HG02938 (cell line): ENCODE data around the gene SMARCAD1.

Source experiments
- ATAC-seq: cut with Tn5 transposase; IDR thresholded peaks from one replicate; pipeline ENCODE4 v1.9.1; 2021; ENCODE audit warnings: mild to moderate bottlenecking, moderate library complexity; ENCODE audit not compliant: unreplicated experiment

Gene SMARCAD1, protein sequence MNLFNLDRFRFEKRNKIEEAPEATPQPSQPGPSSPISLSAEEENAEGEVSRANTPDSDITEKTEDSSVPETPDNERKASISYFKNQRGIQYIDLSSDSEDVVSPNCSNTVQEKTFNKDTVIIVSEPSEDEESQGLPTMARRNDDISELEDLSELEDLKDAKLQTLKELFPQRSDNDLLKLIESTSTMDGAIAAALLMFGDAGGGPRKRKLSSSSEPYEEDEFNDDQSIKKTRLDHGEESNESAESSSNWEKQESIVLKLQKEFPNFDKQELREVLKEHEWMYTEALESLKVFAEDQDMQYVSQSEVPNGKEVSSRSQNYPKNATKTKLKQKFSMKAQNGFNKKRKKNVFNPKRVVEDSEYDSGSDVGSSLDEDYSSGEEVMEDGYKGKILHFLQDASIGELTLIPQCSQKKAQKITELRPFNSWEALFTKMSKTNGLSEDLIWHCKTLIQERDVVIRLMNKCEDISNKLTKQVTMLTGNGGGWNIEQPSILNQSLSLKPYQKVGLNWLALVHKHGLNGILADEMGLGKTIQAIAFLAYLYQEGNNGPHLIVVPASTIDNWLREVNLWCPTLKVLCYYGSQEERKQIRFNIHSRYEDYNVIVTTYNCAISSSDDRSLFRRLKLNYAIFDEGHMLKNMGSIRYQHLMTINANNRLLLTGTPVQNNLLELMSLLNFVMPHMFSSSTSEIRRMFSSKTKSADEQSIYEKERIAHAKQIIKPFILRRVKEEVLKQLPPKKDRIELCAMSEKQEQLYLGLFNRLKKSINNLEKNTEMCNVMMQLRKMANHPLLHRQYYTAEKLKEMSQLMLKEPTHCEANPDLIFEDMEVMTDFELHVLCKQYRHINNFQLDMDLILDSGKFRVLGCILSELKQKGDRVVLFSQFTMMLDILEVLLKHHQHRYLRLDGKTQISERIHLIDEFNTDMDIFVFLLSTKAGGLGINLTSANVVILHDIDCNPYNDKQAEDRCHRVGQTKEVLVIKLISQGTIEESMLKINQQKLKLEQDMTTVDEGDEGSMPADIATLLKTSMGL

DNA sequence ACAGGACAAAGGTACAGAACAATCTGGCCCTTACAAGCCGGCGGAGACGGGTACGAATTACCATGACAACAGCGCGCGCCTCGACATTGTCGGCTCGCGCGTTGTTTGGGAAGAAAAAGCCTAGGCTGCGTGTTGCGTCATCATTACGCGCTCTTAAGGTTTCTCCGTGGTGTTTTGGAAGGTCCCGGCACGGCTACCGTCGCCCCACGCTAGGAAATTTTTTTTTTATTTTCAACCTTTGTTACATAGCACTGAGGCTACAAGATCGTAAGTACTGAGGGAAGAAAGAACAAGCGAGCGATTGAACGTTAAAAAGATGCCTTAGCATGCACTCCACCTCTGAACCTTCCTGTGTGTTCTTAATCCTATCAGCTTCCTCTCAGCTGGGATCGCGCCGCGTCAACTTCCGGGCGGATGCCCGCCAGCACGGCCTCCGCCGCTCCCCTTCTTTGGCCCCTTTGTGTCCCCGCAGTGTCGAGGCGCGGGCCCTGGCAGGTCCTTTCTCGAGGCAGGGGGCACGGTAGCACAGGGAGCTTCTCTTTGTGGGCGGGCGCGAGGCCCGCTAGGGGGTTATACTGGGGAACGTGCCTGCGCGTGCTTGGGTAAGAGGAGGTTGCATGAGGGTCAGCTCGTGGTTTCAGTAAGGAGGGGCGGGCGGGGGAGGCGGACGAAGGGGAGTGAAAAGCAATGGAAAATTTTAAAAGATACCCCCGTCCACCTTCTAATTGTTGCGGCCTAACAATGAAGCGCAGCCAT, at the start of gene SMARCAD1:
SMARCAD1 (plus strand) TSS at position 397 of the 756 bp plus-strand sequence. CDS start 530 bp downstream, outside the sequence.
- peak; percentile 90 for ATAC-seq

DNA sequence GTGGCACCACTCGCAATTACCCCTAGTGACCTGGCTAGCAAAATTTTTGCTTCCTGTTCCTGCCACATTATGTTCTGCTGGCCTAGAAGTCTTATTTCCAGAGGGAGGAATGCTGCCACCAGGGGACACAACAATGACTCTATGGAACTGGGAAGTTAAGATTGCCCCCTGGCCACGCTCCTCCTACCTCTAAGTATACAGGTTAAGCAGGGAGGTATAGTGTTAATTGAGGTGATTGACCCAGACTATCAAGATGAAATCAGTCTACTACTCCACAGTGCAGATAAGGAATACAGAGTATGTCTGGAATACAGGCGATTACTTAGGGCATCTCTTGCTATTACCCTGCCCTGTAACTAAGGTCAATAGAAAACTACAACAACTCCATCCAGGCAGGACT, 48.8 kb upstream of the SMARCAD1 start:
- ATAC-seq: no peak

DNA sequence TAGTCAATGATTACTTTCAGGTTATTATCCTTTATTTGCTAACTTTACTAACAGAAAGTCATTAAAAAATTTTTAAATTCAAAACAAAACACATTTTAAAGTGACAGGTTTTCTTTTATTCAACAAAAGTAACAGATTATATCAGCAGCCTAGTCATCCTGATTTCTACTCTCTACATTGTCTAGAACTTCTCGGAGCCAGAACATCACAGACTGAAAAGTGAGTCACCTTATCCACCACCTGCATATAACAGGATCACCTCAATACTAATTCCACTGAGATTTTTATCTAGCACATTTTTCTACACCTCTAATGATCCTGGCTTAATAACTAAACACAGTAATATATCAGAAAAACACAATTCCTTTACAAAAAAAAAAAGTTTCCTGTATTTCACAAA, 47.9 kb upstream of the SMARCAD1 start:
- no peak for ATAC-seq

DNA sequence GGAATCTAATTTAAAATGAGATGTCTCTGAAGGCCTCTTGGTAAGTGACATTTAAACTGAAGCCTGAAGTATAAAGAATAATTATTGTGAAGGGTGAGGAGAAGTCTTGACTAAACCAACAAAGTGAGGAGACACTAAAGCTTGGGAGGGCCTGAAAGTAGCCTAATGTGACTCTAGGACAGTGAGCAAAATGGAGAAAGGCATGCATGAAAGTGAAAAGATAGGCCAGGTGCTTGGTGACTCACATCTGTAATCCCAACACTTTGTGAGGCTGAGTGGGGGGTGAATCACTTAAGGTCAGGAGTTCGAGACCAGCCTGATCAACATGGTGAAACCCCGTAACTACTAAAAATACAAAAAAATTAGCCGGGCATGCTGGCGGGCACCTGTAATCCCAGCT, 46.9 kb upstream of the SMARCAD1 start:
- no peak for ATAC-seq

DNA sequence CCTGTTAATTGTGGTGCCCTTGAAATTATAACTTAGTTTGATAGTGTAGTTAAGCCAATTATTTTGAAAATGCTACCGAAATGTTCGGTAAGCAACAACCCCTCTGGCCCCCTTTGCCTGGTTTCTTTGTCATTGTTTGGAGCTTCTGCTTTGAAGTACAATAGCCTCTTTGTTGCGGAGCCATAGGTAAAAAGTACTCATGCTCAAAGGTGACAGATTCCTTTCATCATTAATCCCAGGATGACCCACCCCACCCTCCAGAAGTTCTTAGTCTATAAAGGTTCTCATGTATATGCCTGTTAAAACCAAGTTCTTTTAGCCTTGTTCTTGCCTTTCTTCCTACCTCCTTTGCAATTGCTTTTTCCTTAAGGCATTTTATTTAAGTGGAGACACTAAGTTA, 42.4 kb upstream of the SMARCAD1 start:
- ATAC-seq: no peak

DNA sequence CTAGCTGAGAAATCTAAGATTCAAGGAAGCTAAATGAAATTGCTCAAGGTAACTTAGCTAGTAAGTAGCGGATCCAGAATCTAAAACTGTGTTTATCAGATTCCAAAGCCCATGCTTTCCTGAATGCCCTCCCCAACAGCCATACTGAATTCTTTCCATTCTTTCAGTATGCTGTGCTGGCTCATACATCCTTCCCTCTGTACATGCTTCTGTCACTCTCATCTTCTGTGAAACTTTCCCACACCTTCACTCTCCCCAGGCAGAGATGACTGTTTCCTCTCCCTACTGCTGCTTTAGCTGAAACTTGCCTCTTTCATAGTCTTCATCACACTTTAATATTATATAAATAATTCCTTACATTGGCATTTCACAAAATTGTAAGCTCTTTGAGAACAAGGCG, 39.3 kb upstream of the SMARCAD1 start:
- ATAC-seq: no peak

DNA sequence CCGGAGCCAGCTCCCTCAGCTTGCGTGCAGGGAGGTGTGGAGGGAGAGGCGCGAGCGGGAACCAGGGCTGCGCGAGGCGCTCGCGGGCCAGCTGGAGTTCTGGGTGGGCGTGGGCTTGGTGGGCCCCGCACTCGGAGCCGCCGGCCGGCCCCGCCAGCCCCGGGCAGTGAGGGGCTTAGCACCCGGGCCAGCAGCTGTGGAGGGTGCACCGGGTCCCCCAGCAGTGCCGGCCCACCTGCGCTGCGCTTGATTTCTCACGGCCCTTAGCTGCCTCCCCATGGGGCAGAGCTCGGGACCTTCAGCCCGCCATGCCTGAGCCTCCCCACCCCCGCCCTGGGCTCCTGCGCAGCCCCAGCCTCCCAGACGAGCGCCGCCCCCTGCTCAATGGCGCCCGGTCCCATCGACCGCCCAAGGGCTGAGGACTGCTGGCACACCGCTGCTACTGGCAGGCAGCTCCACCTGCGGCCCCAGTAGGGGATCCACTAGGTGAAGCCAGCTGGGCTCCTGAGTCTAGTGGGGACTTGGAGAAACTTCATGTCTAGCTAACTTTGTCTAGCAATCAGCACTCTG, 37.8 kb upstream of the SMARCAD1 start:
- ATAC-seq: no peak

DNA sequence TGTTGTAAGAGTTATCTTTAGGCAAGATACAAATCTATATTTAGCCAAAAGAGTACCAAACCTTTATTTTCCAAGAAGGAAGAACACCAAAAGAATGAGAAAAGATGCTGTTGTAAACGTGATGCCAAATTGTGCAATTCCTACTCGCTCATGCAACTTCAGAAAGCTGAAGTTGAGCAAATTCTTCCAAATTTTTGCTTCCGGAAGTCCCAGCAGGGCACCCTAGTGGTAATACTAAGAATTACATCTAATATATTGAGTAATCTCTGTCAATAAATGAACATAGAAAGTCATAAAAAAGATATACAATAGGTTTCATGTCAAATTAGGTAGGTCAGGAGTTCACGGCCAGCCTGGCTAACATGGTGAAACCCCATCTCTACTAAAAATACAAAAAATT, 36.0 kb upstream of the SMARCAD1 start:
- no peak for ATAC-seq

DNA sequence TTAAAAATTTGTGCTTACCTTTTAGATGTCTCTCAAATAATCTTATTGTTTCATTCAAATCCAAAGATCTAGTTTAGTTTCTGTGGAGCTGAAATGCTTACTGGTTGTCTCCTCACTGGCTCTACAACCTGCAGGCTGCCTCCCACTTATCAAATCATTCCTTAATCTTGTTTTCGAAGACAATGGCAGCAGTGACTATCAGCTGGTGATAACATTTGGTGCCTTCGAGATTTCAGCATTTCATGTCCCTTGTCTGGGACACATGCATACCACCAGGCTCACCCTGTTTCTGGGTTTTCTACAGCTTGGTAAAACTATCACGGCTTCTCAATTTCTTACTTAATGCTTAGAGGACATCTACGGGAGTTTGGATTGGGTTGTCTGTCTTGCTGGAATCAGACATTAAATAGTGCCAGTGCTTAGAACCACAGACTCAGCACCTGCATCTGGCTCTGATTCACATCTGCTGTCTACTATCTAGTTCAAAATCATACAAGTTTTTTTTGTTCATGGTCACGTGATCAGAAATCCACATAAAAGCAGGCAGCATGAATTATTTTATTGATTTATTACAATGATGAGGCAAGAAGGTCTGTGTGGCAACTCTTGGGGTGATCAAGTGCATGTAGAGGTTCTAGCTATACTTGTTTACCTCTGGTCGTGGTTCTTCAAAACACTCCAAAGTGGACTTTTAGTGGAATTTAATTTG, 32.0 kb upstream of the SMARCAD1 start:
- ATAC-seq: no peak

DNA sequence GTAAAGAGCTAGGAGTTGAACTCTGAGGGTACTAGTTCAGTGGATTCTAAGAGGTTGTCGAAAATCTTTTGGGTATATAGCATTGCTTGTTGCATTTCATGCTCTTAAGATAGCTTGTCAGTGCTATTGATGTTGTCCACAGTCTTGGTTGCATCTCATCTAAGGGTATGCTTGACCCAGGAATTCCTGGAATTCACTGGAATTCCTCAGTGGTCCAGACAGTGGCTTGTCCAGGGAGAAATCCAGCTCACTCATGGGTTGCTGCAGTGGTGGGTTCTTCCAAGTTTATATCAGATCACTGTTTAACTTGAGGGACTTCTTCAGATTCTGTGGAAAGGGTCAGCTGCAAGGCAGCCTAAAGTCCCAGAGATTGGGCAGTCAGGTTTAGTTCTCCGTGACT, 29.8 kb upstream of the SMARCAD1 start:
- no peak for ATAC-seq

DNA sequence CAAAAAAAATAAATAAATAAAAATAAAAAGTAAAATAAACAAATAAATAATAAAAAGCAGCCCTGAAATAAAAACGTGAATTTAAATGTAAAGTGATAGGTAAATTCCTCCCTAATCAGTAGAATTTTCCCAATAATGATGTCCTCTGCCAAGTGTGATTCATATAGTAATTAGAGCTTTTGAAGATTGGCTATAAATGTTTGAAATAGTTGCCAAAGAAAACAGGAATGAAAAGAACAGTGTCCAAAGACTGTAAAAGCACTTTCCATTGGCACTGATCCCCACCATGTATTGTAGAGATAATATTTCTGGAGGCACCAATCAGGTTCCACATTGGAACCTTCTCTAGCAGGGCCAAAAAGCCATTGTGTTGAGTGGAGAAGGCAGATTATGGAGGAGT, 25.9 kb upstream of the SMARCAD1 start:
- no peak for ATAC-seq

DNA sequence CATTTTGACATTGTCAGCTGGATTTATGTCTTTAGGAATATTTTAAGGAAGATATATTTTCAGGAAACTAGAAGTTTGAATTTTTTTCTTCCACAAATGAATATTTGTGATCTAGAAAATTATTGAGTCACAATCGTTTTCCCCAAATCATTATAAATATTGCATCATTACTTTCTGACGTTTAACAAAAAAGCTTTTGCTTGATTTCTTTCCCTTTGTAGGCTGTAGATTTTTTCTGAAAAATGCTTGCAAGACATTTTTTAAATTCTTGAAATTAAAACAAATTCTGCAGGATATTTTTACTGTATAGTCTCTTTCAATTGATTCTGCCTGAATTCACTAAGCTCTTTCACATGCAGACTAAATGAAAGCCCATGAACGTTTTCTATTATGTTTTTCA, 4.9 kb upstream of the SMARCAD1 start:
- ATAC-seq: no peak

DNA sequence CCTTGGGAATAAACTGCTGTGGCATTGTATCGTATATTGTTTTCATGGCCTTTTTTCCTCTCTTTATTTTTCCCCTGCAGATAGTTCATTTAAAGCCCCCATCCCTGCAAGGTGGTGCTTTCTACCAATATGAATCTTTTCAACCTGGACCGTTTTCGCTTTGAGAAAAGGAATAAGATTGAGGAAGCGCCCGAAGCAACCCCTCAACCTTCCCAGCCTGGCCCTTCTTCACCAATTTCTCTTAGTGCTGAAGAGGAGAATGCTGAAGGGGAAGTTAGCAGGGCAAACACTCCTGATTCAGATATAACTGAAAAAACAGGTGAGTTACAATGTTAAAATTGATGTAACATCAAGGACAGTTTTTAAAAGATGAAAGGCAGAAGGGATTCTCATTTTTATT, 601 bp downstream of the SMARCAD1 start:
- ATAC-seq: no peak

DNA sequence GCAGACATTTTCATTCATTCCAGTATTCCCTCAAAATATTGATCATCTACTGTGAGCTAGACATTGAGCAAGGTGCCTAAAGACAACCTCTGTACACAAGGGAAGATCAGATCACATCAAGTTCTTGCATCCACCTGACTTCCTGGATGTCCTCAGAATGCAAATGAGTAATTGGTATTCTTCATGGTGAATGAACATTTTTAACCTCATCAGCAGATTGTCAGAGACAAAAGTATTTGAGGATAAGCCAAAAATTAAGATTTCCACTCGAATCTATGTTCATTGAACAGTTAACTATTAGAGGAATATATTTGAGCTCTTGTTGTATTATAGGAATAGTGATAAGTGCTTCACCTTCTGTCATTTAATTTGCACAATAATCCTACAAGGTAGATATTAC, 1.3 kb downstream of the SMARCAD1 start:
- ATAC-seq: no peak

DNA sequence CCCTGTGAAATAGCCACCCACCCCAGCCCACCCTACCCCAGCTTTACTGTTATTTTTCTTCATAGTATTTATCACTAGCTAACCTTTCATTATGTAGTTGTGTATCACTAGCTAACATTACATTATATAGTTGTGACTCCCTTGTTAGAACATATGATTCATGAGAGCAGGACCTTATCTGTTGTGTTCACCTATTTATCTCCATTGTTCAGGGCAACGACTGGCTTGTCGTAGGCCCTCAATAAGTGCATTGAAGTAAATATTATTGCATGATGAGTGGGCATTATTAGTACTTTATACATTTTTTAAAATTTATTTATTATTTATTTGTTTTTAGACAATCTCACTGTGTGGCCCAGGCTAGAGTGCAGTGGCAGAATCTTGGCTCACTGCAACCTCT, 4.2 kb downstream of the SMARCAD1 start:
- no peak for ATAC-seq

DNA sequence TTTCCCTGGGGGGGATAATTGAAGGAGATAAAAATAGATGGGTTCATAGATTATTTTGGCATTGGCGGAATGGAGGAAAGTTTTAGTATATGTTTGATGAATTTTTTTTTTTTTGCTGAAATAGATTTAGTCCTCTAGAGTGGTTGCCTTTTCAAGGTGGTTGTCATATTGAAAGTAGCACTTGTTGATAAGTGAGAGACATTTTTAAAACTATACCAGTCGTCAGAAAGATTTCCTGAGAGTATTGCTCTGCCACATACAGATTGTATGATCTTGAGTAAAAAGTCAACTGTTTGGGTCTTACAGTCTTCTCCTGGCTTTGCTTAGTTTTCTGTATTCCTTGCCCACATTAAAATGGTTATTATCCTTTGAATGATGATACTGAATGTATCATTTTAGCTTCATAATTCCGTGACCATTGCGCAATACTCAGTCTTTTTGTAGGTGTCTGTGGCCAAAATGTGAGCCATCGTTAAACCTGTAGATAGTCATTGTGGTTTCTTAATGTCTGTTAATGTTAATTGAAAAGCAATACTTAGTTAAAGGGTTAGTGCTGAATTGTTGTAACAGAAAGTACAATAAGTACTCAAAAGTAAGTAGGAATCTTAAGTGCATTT, 7.1 kb downstream of the SMARCAD1 start:
- no peak for ATAC-seq

DNA sequence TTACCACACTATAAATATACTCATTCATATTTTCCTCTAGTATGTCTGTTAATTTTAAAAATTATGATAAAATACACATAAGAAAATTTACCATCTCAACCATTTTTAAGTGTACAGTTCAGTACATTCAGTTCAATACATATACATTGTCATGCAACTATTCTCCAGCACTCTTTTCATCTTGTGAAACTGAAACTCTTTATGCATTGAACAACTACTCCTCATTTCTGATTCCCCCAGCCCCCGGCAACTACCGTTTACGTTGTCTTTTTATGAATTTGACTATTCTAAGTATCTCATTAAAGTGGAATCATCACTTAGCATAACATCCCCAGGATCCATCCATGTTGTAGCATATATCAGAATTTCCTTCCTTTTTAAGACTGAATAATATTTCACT, 8.7 kb downstream of the SMARCAD1 start:
- ATAC-seq: no peak

DNA sequence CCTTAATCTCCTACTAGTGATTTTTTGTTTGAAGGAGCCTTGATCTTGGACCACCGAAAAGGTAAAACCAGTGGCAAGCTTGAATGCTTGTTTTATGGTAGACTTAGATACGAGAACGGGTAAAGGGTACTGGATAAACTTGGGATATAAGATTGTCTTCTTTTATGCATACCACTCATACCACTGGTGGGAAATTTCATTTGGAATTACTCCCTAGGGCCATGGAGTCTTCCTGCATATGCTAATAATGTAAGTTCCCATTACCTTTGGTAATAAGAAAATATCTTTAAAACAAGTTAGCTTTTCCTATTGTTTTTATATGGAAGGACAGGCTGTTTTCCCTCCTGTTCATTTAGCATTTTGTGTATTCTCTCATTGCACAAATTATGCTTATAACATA, 11.7 kb downstream of the SMARCAD1 start:
- no peak for ATAC-seq

DNA sequence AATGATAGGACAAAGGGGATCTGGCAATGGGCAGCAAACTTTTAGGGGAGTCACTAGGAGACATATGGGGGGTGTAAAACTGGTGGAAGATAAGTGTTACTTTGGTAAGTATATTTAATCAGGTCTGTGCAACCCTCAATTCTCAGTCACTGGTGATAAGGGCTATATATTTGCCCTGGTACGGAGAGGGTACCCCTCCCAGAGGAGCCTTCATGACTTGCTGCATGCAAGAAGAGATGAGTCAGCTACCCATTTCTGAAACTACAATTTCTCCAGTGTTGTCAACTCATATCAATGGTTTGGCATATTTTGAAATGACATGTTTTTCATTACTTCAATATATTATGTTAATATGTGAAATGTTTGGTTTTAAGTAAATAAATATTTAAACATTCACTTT, 14.3 kb downstream of the SMARCAD1 start:
- no peak for ATAC-seq

DNA sequence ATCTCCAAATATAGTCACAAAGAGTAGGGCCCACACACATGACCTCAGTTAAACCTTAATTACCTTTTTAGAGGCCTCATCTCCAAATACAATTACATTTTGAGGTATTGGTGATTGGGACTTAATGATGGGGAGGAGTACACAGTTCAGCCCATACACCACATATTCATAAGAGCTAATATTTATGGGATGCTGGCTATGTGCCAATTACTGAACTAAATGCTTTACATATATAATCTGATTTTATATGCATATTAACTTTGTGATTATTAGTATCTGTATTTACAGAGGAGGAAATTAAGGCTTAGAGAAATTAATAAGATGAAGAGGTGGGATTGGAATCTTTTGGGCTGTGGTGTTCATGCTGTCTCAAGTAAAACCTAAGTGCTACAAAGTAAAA, 17.8 kb downstream of the SMARCAD1 start:
- ATAC-seq: no peak
